Measurements from ENCODE around the gene PRUNE2. TPM values are rescaled to one million over a fixed set of nuclear protein-coding genes. Genes with fewer than 3 reads are reported as not detected.

The PRUNE2 gene
- total RNA-seq, 3 donors from 2014 or later: 4.6 to 14.7 (median 12.0) TPM

- no peaks in the 10 kb centered on the region for H3K4me1 ChIP-seq
- no peaks in the 10 kb centered on the region for H3K9me3 ChIP-seq
- TF ChIP-seq CTCF (IDR thresholded peaks at IDR 0.05) (no peak), POLR2AphosphoS5 (IDR thresholded peaks at IDR 0.05) (no peak), POLR2A (IDR thresholded peaks at IDR 0.05) (no peak)
- H3K27me3 ChIP-seq: no peaks in the 10 kb centered on the region
- H3K4me3 ChIP-seq: peak overlapping the region in 1 of 3 donors; percentile 33
- no peak for DNase-seq (ENCODE audit: low spot score in 2 of 2)
- H3K36me3 ChIP-seq: no peaks in the 10 kb centered on the region
- H3K27ac ChIP-seq: no peak overlapping the region
- intact Hi-C loops (cut with DNase I; ENCODE audit: low total_unique reads): no loop called here
Measured at GRCh38 chr9:76650692-76651091, 255.2 kb downstream of the PRUNE2 start.

GRCh38 chr9:76649894-76650293 lies 256.0 kb downstream of the PRUNE2 start:
- Histone ChIP-seq H3K27ac (no peak overlapping the region), H3K9me3 (no peaks in the 10 kb centered on the region), H3K36me3 (no peaks in the 10 kb centered on the region), H3K27me3 (no peaks in the 10 kb centered on the region), H3K4me3 (no peak overlapping the region), H3K4me1 (no peaks in the 10 kb centered on the region)
- TF ChIP-seq POLR2A (IDR thresholded peaks at IDR 0.05): no peak
- TF ChIP-seq CTCF (IDR thresholded peaks at IDR 0.05): no peak
- no peak for TF ChIP-seq POLR2AphosphoS5 (IDR thresholded peaks at IDR 0.05)
- no peak for DNase-seq (ENCODE audit: low spot score in 2 of 2)
- intact Hi-C loops (cut with DNase I; ENCODE audit: low total_unique reads): no loop called here

GRCh38 chr9:76646249-76646648 lies 259.7 kb downstream of the PRUNE2 start:
- H3K27ac ChIP-seq: no peak overlapping the region
- no peaks in the 10 kb centered on the region for H3K36me3 ChIP-seq
- intact Hi-C loops (cut with DNase I; ENCODE audit: low total_unique reads): no loop called here
- no peaks in the 10 kb centered on the region for H3K4me1 ChIP-seq
- H3K9me3 ChIP-seq: no peaks in the 10 kb centered on the region
- TF ChIP-seq CTCF (IDR thresholded peaks at IDR 0.05): no peak
- TF ChIP-seq POLR2AphosphoS5 (IDR thresholded peaks at IDR 0.05): no peak
- no peak for TF ChIP-seq POLR2A (IDR thresholded peaks at IDR 0.05)
- DNase-seq (ENCODE audit: low spot score in 2 of 2): no peak
- H3K27me3 ChIP-seq: no peaks in the 10 kb centered on the region
- no peak overlapping the region for H3K4me3 ChIP-seq

- Histone ChIP-seq H3K27ac (no peak overlapping the region), H3K4me3 (no peak overlapping the region), H3K4me1 (no peaks in the 10 kb centered on the region), H3K36me3 (no peaks in the 10 kb centered on the region), H3K27me3 (no peaks in the 10 kb centered on the region), H3K9me3 (no peaks in the 10 kb centered on the region)
- no peak for TF ChIP-seq POLR2AphosphoS5 (IDR thresholded peaks at IDR 0.05)
- TF ChIP-seq CTCF (IDR thresholded peaks at IDR 0.05): no peak
- no peak for TF ChIP-seq POLR2A (IDR thresholded peaks at IDR 0.05)
- DNase-seq (ENCODE audit: low spot score in 2 of 2): no peak
- intact Hi-C loops (cut with DNase I; ENCODE audit: low total_unique reads): no loop called here
Measured at GRCh38 chr9:76644647-76645250, 261.2 kb downstream of the PRUNE2 start.

- Histone ChIP-seq H3K4me3 (no peak overlapping the region), H3K27me3 (no peaks in the 10 kb centered on the region), H3K27ac (no peak overlapping the region), H3K36me3 (no peaks in the 10 kb centered on the region), H3K9me3 (no peaks in the 10 kb centered on the region), H3K4me1 (no peaks in the 10 kb centered on the region)
- no peak for TF ChIP-seq POLR2A (IDR thresholded peaks at IDR 0.05)
- no peak for TF ChIP-seq POLR2AphosphoS5 (IDR thresholded peaks at IDR 0.05)
- no peak for TF ChIP-seq CTCF (IDR thresholded peaks at IDR 0.05)
- intact Hi-C loops (cut with DNase I; ENCODE audit: low total_unique reads): no loop called here
- DNase-seq (ENCODE audit: low spot score in 2 of 2): no peak
Measured at GRCh38 chr9:76644171-76644570, 261.7 kb downstream of the PRUNE2 start.

Measured in breast epithelium (tissue), 4 donors.